HCT116 (cell line): ENCODE data around the gene ABI3. TPM values are rescaled to one million over a fixed set of nuclear protein-coding genes. Genes with fewer than 3 reads are reported as not detected.
A peak's percentile ranks its signal among the peaks of the same experiment; 100 is the strongest.

Experiments
- ATAC-seq: fragments of 200-7000 bp; cut with Tn5 transposase; 2 replicates; pipeline ENCODE4 v1.9.1; 2020; ENCODE audit warnings: mild to moderate bottlenecking, moderate library complexity
- BruUV-seq: library from RNA; stranded (reverse); fragments of 400-500 nt; replicated peaks from 2 replicates; lab custom pipeline; 2021; lab: Mats Ljungman, UMichigan
- CTCF ChIA-PET: fragments of 300-600 bp; sonication (Branson Sonifier 250); formaldehyde crosslinking; loops from one replicate; lab custom pipeline; 2021; ENCODE audit warnings: antibody characterized with exemption; lab: Charles Lee
- POLR2A ChIA-PET: fragments of 300-600, 350-600 bp; sonication (Branson Sonifier 250); formaldehyde crosslinking; loops from one replicate; lab custom pipeline; 2021; ENCODE audit warnings: antibody characterized with exemption; lab: Charles Lee
- RAD21 ChIA-PET, 2 experiments: fragments of 300-600 bp; sonication (Branson Sonifier 250); formaldehyde crosslinking; loops; one replicate each; lab custom pipeline; 2023; ENCODE audit warnings: low total read pairs in 2 of 2; ENCODE audit not compliant: uncharacterized antibody in 2 of 2, unreplicated experiment in 2 of 2, low non-redundant PET in 1 of 2; lab: Charles Lee
- DNase-seq: peaks from one replicate; pipeline ENCODE4 v3.0.0-alpha.2; 2010; ENCODE audit warnings: low read depth, low spot score
- H2AFZ ChIP-seq: fragments of 200-600 bp; shearing (Covaris generic), sonication (generic); 2 replicates; pipeline ENCODE4 v1.6.1; 2017; ENCODE audit warnings: low read depth, mixed run types, mixed read lengths, antibody characterized with exemption, low read length; ENCODE audit not compliant: poor library complexity, severe bottlenecking
- H3K27ac ChIP-seq: 2 replicates; pipeline ENCODE4 v1.5.1; 2012; ENCODE audit warnings: low read depth, low read length
- H3K27me3 ChIP-seq: fragments of 200-600 bp; sonication (generic); 2 replicates; pipeline ENCODE4 v1.6.1; 2016; ENCODE audit warnings: mixed run types, low read length, mixed read lengths; ENCODE audit not compliant: insufficient read depth
- H3K36me3 ChIP-seq, 2 experiments: fragments of 200-500 bp in 1 of 2; fragments of 200-600 bp in 1 of 2; sonication (Bioruptor generic) in 1 of 2; sonication (generic) in 1 of 2; 2 replicates each; pipeline versions ENCODE4 v1.5.1 to v1.6.1; 2014 to 2016; ENCODE audit warnings: low read length in 2 of 2, inconsistent platforms in 1 of 2, mixed read lengths in 1 of 2, mixed run types in 1 of 2; ENCODE audit not compliant: insufficient read depth in 2 of 2, control insufficient read depth in 1 of 2
- H3K4me1 ChIP-seq, 2 experiments: fragments of 200-600 bp in 1 of 2; sonication (generic) in 1 of 2; 2 replicates each; pipeline versions ENCODE4 v1.5.1 to v1.6.1; 2012 to 2017; ENCODE audit warnings: low read length in 2 of 2, inconsistent platforms in 1 of 2, mild to moderate bottlenecking in 1 of 2, mixed read lengths in 1 of 2, mixed run types in 1 of 2, moderate library complexity in 1 of 2; ENCODE audit not compliant: insufficient read depth in 2 of 2, control insufficient read depth in 1 of 2
- H3K4me2 ChIP-seq: fragments of 200-600 bp; sonication (generic); 2 replicates; pipeline ENCODE4 v1.6.1; 2017; ENCODE audit warnings: mixed run types, low read length, mixed read lengths
- H3K4me3 ChIP-seq, 2 experiments: fragments of 200-600 bp in 1 of 2; sonication (generic) in 1 of 2; replicated peaks in 1 of 2; 2 replicates each; pipeline ENCODE4 v1.5.1; 2011 to 2016; ENCODE audit warnings: low read length in 2 of 2, control low read depth in 1 of 2, low read depth in 1 of 2, mild to moderate bottlenecking in 1 of 2, mixed read lengths in 1 of 2, mixed run types in 1 of 2
- H3K79me2 ChIP-seq: fragments of 200-600 bp; sonication (generic); 2 replicates; pipeline ENCODE4 v1.6.1; 2017; ENCODE audit warnings: mild to moderate bottlenecking, mixed run types, low read length, moderate library complexity, mixed read lengths; ENCODE audit not compliant: insufficient read depth
- H3K9ac ChIP-seq: fragments of 200-600 bp; sonication (generic); 2 replicates; pipeline ENCODE4 v1.6.1; 2016; ENCODE audit warnings: low read length, mixed read lengths
- H3K9me2 ChIP-seq: fragments of 200-600 bp; sonication (generic), shearing (Covaris generic); 2 replicates; pipeline ENCODE4 v1.6.1; 2017; ENCODE audit warnings: mixed run types, mild to moderate bottlenecking, moderate library complexity; ENCODE audit not compliant: insufficient read depth
- H3K9me3 ChIP-seq, 2 experiments: fragments of 200-500 bp in 1 of 2; fragments of 200-600 bp in 1 of 2; sonication (Bioruptor generic) in 1 of 2; sonication (generic) in 1 of 2; 2 replicates each; pipeline ENCODE4 v1.6.1; 2014 to 2017; ENCODE audit warnings: low read length in 2 of 2, mixed read lengths in 2 of 2, inconsistent platforms in 1 of 2, low read depth in 1 of 2, mild to moderate bottlenecking in 1 of 2, mixed run types in 1 of 2, moderate library complexity in 1 of 2; ENCODE audit not compliant: control insufficient read depth in 1 of 2, insufficient read depth in 1 of 2
- H4K20me1 ChIP-seq: fragments of 200-600 bp; sonication (generic), shearing (Covaris generic); 2 replicates; pipeline ENCODE4 v1.6.1; 2017; ENCODE audit warnings: mixed run types, mild to moderate bottlenecking, moderate library complexity; ENCODE audit not compliant: insufficient read depth
- ATF3 ChIP-seq: IDR thresholded peaks from 2 replicates; pipeline ENCODE4 v1.6.1; 2012
- CEBPB ChIP-seq: IDR thresholded peaks from 2 replicates; pipeline ENCODE4 v1.6.1; 2012; ENCODE audit warnings: low read depth
- EGR1 ChIP-seq: IDR thresholded peaks from 2 replicates; pipeline ENCODE4 v1.6.1; 2012; ENCODE audit warnings: low read depth
- ELF1 ChIP-seq: IDR thresholded peaks from 2 replicates; pipeline ENCODE4 v1.6.1; 2012; ENCODE audit warnings: low read depth, borderline replicate concordance
- EZH2 ChIP-seq: fragments of 200-600 bp; sonication (generic); IDR thresholded peaks from 2 replicates; pipeline ENCODE4 v1.6.1; 2017; ENCODE audit warnings: antibody characterized with exemption, mixed run types
- EZH2phosphoT487 ChIP-seq: fragments of 200-600 bp; IDR thresholded peaks from 2 replicates; pipeline ENCODE4 v1.6.1; 2018; ENCODE audit warnings: antibody characterized with exemption, borderline replicate concordance
- JUND ChIP-seq: IDR thresholded peaks from 2 replicates; pipeline ENCODE4 v1.6.1; 2012
- POLR2A ChIP-seq: IDR thresholded peaks from 2 replicates; pipeline ENCODE4 v1.7.0; 2011; ENCODE audit warnings: borderline replicate concordance; ENCODE audit not compliant: insufficient read depth, insufficient read length; ENCODE audit errors: extremely low read depth
- POLR2AphosphoS5 ChIP-seq: IDR thresholded peaks from 2 replicates; pipeline ENCODE4 v1.6.1; 2011; ENCODE audit warnings: mild to moderate bottlenecking, low read depth, low read length, moderate library complexity
- REST ChIP-seq: IDR thresholded peaks from 2 replicates; pipeline ENCODE4 v1.6.1; 2012; ENCODE audit warnings: low read depth
- SP1 ChIP-seq: IDR thresholded peaks from 2 replicates; pipeline ENCODE4 v1.6.1; 2012; ENCODE audit warnings: low read depth
- TCF7L2 ChIP-seq: IDR thresholded peaks from 2 replicates; pipeline ENCODE4 v1.7.0; 2011; ENCODE audit warnings: borderline replicate concordance, inconsistent platforms; ENCODE audit not compliant: insufficient read depth, insufficient read length; ENCODE audit errors: extremely low read depth
- YY1 ChIP-seq: IDR thresholded peaks from 2 replicates; pipeline ENCODE4 v1.6.1; 2011; ENCODE audit warnings: low read length, low read depth, moderate library complexity, mild to moderate bottlenecking; ENCODE audit not compliant: insufficient replicate concordance; ENCODE audit errors: extremely low read depth
- ZBTB33 ChIP-seq: IDR thresholded peaks from 2 replicates; pipeline ENCODE4 v1.6.1; 2011; ENCODE audit warnings: mild to moderate bottlenecking, low read length, moderate library complexity; ENCODE audit not compliant: insufficient replicate concordance; ENCODE audit errors: extremely low read depth
- ZFX ChIP-seq: fragments of 450-650 bp; IDR thresholded peaks from 2 replicates; pipeline ENCODE4 v1.6.1; 2017
- intact Hi-C: fragments of 100-400 bp; cut with micrococcal nuclease; formaldehyde crosslinking; loops from 2 replicates; pipeline ENCODE4 v1.10.0; 2022
- total RNA-seq: library from RNA; stranded (reverse); gene quantifications from one replicate; pipeline ENCODE4 v1.2.1, GENCODE V29; 2021; ENCODE audit not compliant: unreplicated experiment
- TF ChIP-seq, protein P1 (sequence below), 3 experiments: fragments of 200-600 bp in 1 of 3; sonication (generic) in 1 of 3; IDR thresholded peaks in 2 of 3; conservative IDR thresholded peaks in 1 of 3; 2 replicates each; pipeline ENCODE4 v1.5.1; 2012 to 2017; ENCODE audit warnings: low read depth in 2 of 3, low read length in 2 of 3, antibody characterized with exemption in 1 of 3, borderline replicate concordance in 1 of 3, control low read depth in 1 of 3, mild to moderate bottlenecking in 1 of 3, mixed read lengths in 1 of 3, mixed run types in 1 of 3, moderate library complexity in 1 of 3; ENCODE audit not compliant: insufficient read depth in 1 of 3

The ABI3 gene
- total RNA-seq, 1 experiment from 2014 or later: 0.12 TPM

- TF ChIP-seq REST (no peak), EZH2phosphoT487 (no peak), ELF1 (no peak), ATF3 (no peak), YY1 (peak; percentile 53), POLR2A (no peak), CEBPB (no peak), EZH2 (no peak), TCF7L2 (no peak)
Measured at GRCh38 chr17:49180303-49180702, 30.2 kb upstream of the ABI3 start (continued).

GRCh38 chr17:49180998-49181635 is 29.4 kb upstream of the ABI3 start:
- H3K4me1 ChIP-seq: peaks cover 0 to 6% of the 10 kb centered on the region in 2 experiments; a peak in 1 of 4 replicates
- no peaks in the 10 kb centered on the region for H3K9me2 ChIP-seq
- no peaks in the 10 kb centered on the region for H4K20me1 ChIP-seq
- intact Hi-C loops: loop anchor here (1.0 kb wide), 2 partner anchors 46 to 214 kb away; no protein-coding TSS in a partner anchor
- no peak overlapping the region for H3K4me3 ChIP-seq
- no peaks in the 10 kb centered on the region for H3K27me3 ChIP-seq
- no peaks in the 10 kb centered on the region for H3K36me3 ChIP-seq
- H3K27ac ChIP-seq: no peak overlapping the region
- DNase-seq: no peak
- H2AFZ ChIP-seq: no peak overlapping the region
- no peak overlapping the region for H3K4me2 ChIP-seq
- no peak overlapping the region for H3K9ac ChIP-seq
- ChIA-PET POLR2A (interaction anchor here (2.3 kb wide), 1 partner anchor 11 kb away, joined by 5 read pairs; no protein-coding TSS in a partner anchor), CTCF (interaction anchor here (0.7 to 3.1 kb wide), 9 partner anchors 9 to 594 kb away, joined by 3 to 26 read pairs (median 7); no protein-coding TSS in a partner anchor), RAD21 (interaction anchor here (0.9 to 1.2 kb wide), 2 partner anchors 11 to 12 kb away, joined by 3 read pairs; no protein-coding TSS in a partner anchor)
- ATAC-seq: no peak
- no peaks in the 10 kb centered on the region for H3K79me2 ChIP-seq
- no TSS peak for BruUV-seq
- H3K9me3 ChIP-seq: peaks cover 10 to 15% of the 10 kb centered on the region in 2 experiments; a peak in 2 of 4 replicates
- TF ChIP-seq EZH2phosphoT487 (no peak), POLR2AphosphoS5 (no peak), SP1 (no peak), YY1 (no peak), ZFX (no peak), ZBTB33 (no peak), CEBPB (no peak), ELF1 (no peak), TCF7L2 (no peak), JUND (no peak), EGR1 (no peak)
- TF ChIP-seq, protein P1, sequence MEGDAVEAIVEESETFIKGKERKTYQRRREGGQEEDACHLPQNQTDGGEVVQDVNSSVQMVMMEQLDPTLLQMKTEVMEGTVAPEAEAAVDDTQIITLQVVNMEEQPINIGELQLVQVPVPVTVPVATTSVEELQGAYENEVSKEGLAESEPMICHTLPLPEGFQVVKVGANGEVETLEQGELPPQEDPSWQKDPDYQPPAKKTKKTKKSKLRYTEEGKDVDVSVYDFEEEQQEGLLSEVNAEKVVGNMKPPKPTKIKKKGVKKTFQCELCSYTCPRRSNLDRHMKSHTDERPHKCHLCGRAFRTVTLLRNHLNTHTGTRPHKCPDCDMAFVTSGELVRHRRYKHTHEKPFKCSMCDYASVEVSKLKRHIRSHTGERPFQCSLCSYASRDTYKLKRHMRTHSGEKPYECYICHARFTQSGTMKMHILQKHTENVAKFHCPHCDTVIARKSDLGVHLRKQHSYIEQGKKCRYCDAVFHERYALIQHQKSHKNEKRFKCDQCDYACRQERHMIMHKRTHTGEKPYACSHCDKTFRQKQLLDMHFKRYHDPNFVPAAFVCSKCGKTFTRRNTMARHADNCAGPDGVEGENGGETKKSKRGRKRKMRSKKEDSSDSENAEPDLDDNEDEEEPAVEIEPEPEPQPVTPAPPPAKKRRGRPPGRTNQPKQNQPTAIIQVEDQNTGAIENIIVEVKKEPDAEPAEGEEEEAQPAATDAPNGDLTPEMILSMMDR (IDR thresholded peaks at IDR 0.05 in 2 of 3, conservative IDR thresholded peaks at IDR 0.05 in 1 of 3; ENCODE audit: borderline replicate concordance in 1 of 3, insufficient read depth in 1 of 3, low read depth in 2 of 3, low read length in 2 of 3): no peak
